ENCODE results near the gene CHD6.

Gene CHD6

DNA sequence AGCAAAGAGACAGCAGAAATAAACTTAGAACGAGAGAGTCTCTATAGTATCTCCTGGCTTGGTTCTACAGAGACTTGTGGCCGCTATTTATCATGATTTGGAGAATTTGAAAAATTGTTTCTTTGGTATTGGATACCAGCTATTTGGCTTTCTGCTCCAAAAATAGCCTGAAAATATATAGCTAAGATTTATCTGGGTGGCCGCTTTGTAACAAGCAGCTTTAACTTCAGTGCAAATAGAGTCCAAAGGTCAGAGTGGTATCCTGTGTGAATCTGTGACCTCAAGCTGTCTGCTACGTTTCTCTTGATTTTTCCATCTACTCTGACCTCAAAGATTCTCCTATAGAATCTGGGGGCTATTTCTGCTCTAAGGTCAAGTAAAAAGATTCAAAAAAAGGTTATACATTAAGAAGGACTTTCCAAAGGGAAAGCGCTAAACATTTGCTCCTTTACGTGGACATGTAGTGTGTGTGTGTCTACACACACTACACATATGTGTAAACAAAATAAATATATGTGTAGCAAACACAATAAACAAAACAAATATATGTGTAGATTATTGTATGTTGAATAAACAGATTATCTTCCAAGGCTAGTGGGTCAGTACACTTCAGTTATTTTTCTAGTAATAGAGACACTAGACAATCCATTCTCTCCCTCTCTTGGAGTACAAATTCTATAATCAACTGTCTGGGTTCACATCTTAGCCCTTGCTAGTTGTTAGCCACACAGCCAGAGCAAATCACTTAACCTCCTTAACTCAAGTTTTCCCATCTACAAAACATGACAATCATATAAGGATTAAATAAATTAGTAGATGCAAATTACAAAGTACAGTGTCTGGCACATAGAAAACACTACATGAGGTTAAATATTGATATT lies 40.8 kb downstream of the CHD6 start:
- DNase-seq = no peak

GRCh38 chr20:41575412-41575811 lies 42.8 kb downstream of the CHD6 start:
- no peak for DNase-seq

DNA sequence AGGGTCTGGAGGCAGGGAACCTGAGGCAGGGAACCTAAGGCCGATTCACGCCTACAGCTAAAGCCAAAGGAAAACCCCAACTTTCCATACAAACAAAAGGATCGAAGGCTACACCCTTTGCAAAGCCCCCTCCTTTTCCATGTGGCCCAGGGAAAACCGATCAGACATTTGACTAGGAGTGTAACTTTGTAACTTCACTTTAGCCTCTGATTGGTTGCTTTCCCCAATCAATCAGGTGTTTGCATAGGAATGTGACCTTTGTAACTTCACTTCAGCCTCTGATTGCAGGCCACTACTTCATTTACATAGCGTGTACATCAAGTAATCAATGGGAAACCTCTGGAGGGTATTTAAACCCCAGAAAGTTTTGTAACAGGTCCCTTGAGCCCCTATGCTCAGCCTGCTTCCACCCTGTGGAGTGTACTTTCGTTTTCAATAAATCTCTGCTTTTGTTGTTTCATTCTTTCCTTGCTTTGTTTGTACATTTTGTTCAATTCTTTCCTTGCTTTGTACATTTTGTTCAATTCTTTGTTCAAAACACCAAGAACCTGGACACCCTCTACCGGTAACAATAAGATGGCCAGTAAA lies 43.3 kb downstream of the CHD6 start:
- no peak for DNase-seq

- no peak for DNase-seq
Observed at GRCh38 chr20:41573955-41574354, 44.2 kb downstream of the CHD6 start.

DNA sequence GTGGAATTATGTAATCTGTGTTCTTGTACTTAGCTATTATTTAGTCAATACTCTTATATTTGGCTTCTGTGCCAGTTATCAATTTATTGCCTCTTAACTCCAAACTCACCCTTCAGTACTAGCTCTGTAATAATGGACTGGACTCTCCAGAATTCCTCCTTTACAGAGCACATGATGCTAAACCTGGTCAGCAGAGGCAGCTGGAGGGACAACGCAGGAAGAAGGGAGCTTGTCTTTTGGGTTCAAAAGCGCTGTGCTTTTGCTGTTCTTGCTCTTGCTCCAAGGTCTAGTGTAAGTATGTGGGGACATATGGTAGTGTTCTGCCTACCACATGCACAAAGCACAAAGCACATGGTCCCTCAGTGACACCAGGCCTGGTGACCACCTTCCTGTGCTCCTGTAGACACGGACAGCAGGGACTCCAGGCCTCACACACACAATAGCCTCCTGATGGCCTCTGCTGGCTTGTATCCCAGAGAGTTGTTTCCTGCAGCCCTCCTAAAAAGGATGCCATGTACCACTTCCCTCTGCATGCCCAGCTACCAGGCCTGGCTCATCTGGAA lies 46.1 kb downstream of the CHD6 start:
- no peak for DNase-seq

- no peak for DNase-seq
Observed at GRCh38 chr20:41571006-41571405, 47.2 kb downstream of the CHD6 start.

- DNase-seq = no peak
Observed at GRCh38 chr20:41570557-41570956, 47.6 kb downstream of the CHD6 start.

GRCh38 chr20:41567615-41568014 lies 50.6 kb downstream of the CHD6 start:
- DNase-seq = no peak

DNA sequence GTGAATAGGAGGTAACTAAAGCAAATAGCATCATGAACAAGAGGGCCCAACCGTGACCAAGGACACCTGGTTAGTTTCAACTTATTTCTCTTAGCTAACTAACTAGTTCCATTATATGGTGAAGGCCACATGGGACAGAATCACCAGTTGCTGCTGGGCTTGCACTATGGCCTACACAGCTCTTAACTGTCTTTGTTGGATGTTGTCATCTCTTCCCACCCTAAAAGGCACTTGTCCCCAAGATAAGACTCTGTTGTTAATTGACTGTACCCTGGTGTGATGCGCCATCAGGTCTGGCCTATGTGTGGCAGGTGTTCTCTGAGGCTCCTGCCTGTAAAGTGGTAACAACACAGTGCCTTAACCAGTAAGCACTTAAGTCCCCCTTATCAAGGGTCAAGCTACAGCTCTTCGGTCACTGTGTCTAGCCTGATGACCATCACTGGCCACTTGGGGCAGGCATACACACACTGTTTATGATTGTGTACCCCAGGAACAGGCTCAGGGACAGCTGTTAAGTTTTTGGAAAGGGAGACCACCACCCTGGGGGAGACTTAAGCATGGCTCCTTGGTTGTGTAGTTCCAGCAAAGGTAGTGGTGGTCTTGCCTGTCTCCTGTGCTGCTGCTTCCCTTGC lies 51.2 kb downstream of the CHD6 start:
- DNase-seq = peak; percentile 15

DNA sequence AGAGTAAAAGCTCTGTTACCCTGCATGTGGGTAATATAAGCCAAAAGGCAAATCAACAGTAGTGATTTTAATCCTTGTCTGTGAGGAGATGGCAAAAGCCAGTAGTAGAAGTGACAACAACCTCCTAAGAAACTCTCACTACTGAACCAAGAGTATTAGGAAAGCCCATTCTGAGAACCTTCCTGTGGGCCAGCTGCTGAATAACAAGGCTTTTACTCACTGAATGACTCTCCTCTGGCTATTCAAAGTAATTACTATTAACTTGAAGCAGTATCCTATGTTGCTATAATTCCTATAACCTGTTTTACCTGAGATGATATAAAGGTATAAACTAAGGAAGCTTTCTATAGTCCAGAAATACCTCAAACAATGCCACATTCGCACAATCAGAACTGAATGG lies 55.1 kb downstream of the CHD6 start:
- no peak for DNase-seq

DNA sequence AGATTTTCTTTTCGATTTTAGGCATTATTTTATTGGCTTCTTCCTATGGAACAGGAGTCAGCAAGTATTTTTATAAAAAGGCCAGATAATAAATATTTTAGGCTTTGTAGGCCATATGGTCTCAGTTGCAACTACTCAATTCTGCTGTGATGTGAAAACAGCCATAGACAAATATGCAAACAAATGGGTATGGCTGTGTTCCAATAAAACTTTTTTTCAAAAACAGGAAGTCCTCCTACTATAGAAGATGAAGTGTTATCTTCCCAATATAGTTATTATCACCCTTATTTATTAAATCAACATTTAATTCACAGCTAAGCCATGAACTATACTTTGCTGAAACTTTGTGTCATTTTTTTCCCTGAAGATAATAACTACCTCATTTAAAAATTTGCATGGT lies 57.2 kb downstream of the CHD6 start:
- peak; percentile 36 for DNase-seq

- DNase-seq = no peak
Observed at GRCh38 chr20:41559658-41560057, 58.5 kb downstream of the CHD6 start.

- no peak for DNase-seq
Observed at GRCh38 chr20:41553142-41553879, 64.9 kb downstream of the CHD6 start.

- no peak for DNase-seq
Observed at GRCh38 chr20:41552295-41553068, 65.7 kb downstream of the CHD6 start.

GRCh38 chr20:41551011-41551705 lies 67.0 kb downstream of the CHD6 start:
- no peak for DNase-seq

- no peak for DNase-seq
Observed at GRCh38 chr20:41547221-41547620, 71.0 kb downstream of the CHD6 start.

DNA sequence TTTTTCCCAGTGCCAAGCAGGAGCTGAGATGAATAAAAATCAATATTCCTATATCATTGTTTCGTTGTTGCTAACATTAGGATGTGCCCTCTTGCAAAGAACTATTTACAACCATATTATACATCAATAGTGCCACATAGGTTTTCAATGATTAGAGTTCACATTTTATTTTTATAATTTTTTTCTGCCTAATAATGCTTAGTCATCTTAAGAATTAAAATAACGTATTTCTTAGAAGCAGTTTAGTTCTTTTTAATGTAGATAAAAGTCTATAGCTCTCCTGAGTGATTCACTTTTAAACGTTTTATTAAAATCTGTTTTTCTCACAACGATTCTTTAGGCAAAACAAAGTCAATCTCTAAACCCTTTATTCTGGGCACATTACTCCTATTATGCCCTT lies 71.6 kb downstream of the CHD6 start:
- DNase-seq = no peak

DNA sequence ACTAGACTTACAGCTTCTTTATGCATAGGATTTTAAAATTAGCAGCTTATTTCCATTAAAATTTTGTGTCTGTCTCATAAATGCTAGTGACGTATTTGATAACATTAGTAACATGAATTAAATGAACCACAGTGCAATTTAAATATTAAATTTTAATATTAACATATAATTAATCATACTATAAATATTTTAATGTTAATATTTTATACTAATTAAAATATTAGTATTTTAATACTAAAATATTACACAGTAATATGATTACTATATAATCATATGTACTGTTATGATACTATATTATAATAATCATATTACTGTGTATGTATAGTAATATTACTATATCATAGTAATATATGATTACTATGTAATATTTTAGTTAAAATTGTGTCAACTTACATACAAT lies 73.7 kb downstream of the CHD6 start:
- DNase-seq = no peak

GRCh38 chr20:41540918-41541317 lies 77.3 kb downstream of the CHD6 start:
- DNase-seq = no peak

DNA sequence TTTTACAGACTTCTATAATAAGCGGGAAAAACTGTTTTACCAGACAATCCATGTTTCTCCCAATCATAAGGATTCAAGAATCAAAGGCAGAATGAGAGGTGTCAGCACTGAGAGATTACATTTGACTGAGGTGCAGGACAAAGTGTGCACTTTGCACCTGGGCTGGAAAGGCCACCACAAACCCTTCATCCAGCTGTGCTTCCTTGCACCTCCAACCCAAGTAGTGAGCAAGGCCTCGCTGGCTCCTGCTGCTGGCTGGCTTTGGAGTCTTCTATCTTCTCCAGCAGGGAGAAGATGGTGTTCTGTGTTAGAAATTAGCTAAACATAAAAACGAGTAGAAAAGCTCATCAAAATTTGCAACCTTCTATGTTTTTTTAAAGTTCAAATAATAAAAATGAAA lies 77.7 kb downstream of the CHD6 start:
- DNase-seq = no peak

DNA sequence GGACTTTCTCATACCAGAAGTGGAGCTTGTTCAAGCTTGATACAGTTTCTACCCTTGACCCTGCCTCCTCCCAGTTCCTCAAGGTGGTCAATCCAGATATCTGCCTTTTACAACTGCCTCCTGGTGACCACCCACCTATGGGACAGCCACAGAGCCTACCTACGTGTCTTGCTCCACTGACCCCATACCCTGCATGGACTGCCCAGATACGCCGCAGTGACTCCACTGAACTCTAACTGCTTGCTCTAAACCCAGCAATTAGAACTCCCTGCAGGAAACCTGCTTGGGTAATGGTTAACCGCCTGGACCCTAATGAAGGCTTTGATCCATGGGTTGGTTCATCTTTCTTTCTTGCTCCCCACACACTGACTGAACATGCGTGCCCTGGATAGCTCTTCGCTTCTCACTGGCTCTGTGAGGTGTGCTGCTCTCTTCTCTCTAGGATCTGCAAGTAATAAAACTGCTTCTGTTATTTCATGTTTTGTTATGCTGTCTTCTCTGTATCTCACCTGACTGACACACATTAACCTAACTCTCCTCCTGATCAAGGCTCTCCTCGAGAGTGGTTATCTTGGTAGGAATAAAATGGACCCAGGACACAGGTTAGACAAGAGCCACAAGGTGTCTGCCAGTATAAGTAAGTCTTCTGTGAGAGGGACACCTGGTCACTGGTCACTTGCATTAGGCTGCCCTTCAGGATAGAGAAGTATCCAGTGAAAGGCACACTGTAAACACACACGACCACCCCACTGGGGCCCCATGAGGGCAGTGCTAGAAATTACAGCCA lies 79.2 kb downstream of the CHD6 start:
- no peak for DNase-seq
